ENCODE measurements around the gene WNT3. TPM values are rescaled to one million over a fixed set of nuclear protein-coding genes. Genes with fewer than 3 reads are reported as not detected.
"Not testable (repeated sequence)": the region's sequence is repeated elsewhere in the genome, so short reads cannot be mapped to it uniquely, and the experiment has no call there.

WNT3 gene
- total RNA-seq, 4 donors from 2014 or later, result 0.83 to 10.1 (median 6.5) TPM

DNA sequence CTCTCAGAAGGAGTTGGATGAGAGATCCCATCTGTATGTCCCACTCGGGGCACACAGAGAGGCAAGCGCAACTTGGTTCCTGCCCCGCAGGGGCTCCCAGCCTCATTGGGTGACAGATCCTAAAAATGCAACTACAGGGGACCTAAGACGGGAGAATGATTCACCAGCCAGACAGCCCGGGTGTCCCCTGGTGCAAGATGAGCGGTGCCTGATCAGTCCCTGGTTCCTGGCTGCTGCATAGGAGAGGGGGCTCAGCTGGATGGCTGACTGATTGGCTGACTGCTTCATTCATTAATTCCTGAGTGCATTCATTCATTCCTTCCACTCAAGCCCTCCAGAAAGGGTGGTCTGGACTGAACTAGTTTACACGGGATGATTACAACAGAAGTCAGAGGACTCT is 22.0 kb downstream of the WNT3 start:
- TF ChIP-seq, protein P1, sequence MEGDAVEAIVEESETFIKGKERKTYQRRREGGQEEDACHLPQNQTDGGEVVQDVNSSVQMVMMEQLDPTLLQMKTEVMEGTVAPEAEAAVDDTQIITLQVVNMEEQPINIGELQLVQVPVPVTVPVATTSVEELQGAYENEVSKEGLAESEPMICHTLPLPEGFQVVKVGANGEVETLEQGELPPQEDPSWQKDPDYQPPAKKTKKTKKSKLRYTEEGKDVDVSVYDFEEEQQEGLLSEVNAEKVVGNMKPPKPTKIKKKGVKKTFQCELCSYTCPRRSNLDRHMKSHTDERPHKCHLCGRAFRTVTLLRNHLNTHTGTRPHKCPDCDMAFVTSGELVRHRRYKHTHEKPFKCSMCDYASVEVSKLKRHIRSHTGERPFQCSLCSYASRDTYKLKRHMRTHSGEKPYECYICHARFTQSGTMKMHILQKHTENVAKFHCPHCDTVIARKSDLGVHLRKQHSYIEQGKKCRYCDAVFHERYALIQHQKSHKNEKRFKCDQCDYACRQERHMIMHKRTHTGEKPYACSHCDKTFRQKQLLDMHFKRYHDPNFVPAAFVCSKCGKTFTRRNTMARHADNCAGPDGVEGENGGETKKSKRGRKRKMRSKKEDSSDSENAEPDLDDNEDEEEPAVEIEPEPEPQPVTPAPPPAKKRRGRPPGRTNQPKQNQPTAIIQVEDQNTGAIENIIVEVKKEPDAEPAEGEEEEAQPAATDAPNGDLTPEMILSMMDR (IDR thresholded peaks at IDR 0.05), result no peak
- TF ChIP-seq POLR2A (IDR thresholded peaks at IDR 0.05), result no peak
- no peaks in the 10 kb centered on the region for H3K4me1 ChIP-seq
- no peak for DNase-seq
- no peaks in the 10 kb centered on the region for H3K36me3 ChIP-seq
- peaks cover 0 to 3% of the 10 kb centered on the region in 2 donors for H3K27me3 ChIP-seq
- no peaks in the 10 kb centered on the region for H3K9me3 ChIP-seq
- H3K27ac ChIP-seq, result no peak overlapping the region
- no peak overlapping the region for H3K4me3 ChIP-seq

DNA sequence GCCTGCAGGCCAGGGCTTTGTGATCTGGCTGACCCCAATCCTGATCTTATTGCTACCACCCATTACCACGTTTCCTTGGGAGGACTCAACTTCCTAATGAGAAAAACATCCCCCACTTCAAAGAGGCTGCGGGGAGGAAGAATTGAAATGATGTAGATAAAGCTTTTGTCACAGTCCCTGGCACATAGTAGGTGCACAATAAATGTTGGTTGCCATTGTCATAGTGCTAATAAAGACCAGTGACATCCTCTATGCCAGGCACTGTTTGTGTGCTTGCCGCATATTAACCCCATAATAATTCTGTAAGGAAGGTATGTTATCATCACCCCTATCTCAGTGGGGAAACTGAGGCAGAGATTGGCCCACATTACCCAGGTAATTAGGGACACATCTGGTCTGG is 22.4 kb downstream of the WNT3 start:
- Histone ChIP-seq H3K4me1 (no peaks in the 10 kb centered on the region), H3K4me3 (no peak overlapping the region), H3K9me3 (no peaks in the 10 kb centered on the region), H3K27me3 (peaks cover 0 to 3% of the 10 kb centered on the region in 2 donors), H3K27ac (no peak overlapping the region), H3K36me3 (no peaks in the 10 kb centered on the region)
- DNase-seq, result no peak
- TF ChIP-seq, protein P1 (IDR thresholded peaks at IDR 0.05), result no peak
- TF ChIP-seq POLR2A (IDR thresholded peaks at IDR 0.05), result no peak

DNA sequence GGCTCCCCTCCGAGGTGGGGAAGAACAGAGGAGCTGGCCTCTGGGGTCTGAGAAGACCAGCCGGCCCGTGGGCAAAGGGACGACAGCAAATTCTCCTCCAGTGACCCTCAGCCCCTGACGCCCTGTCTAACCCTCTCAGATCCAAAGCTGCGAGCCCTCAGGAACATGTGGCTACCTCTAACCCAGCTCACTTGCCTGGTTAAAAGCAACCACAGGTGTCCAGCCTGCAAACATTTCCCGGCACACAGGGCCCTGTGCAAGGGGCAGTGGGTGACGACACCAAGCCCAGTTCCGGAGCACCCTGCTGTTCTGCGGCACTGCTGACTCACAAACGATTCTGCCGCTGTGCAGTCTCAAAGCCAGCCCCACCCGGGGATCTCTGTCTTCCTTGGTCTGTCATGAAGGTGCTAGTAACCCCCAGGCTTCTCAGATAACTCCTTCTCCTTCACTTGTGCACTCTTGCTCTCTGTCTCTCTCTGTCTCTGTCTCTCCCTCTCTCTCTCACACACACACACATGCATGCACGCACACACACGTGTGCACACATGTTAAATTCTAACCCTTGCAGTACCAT is 23.0 kb downstream of the WNT3 start:
- peaks cover 0 to 3% of the 10 kb centered on the region in 2 donors for H3K27me3 ChIP-seq
- TF ChIP-seq POLR2A (IDR thresholded peaks at IDR 0.05), result no peak
- TF ChIP-seq, protein P1 (IDR thresholded peaks at IDR 0.05), result no peak
- H3K4me1 ChIP-seq, result no peaks in the 10 kb centered on the region
- H3K36me3 ChIP-seq, result no peaks in the 10 kb centered on the region
- no peak overlapping the region for H3K27ac ChIP-seq
- H3K4me3 ChIP-seq, result no peak overlapping the region
- no peak for DNase-seq
- no peaks in the 10 kb centered on the region for H3K9me3 ChIP-seq

DNA sequence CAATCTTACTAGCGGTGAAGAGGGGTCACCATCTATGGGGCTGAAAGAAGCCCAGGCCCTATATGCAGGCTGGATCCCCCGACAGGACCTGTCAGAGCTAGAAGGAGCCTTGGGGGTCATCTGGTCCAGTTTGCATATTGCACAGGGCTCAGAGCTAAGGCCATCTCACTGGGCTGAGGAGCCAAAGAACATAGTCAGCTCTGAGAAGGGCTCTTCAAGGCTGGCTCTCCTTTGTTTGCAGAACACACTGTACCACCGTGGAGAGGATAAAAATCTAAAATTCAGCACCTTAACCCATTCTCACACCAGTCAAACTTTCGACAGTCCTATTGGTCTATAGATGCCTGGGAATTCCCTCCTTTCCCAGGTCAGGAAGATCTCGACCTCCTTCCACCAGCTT is 24.2 kb downstream of the WNT3 start:
- Histone ChIP-seq H3K36me3 (no peaks in the 10 kb centered on the region), H3K27me3 (peaks cover 0 to 3% of the 10 kb centered on the region in 2 donors), H3K4me3 (no peak overlapping the region), H3K9me3 (no peaks in the 10 kb centered on the region), H3K27ac (no peak overlapping the region), H3K4me1 (no peaks in the 10 kb centered on the region)
- DNase-seq, result no peak
- no peak for TF ChIP-seq POLR2A (IDR thresholded peaks at IDR 0.05)
- TF ChIP-seq, protein P1 (IDR thresholded peaks at IDR 0.05), result no peak

DNA sequence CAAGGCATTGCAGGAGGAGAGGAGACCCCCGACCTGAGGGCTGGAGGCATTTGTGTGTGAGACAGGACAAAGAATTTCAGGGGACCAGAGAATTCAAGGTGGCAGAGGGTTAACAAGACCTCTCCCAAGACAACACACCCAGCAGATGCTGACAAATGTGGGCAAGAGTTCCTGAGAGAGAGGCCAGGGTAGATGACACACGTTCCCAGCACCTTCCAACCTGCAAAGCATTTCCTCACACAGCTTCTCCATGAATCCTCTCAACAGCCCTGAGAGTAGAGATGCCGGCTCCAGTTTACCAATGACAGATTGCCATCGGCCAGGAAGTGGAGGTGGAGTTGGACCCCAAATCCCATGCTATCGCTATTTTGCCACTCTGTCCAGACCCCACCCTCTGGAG is 25.0 kb downstream of the WNT3 start:
- Histone ChIP-seq H3K9me3 (no peaks in the 10 kb centered on the region), H3K36me3 (no peaks in the 10 kb centered on the region), H3K27ac (no peak overlapping the region), H3K4me3 (no peak overlapping the region), H3K27me3 (peaks cover 0 to 3% of the 10 kb centered on the region in 2 donors), H3K4me1 (no peaks in the 10 kb centered on the region)
- TF ChIP-seq POLR2A (IDR thresholded peaks at IDR 0.05), result no peak
- TF ChIP-seq, protein P1 (IDR thresholded peaks at IDR 0.05), result no peak
- no peak for DNase-seq

DNA sequence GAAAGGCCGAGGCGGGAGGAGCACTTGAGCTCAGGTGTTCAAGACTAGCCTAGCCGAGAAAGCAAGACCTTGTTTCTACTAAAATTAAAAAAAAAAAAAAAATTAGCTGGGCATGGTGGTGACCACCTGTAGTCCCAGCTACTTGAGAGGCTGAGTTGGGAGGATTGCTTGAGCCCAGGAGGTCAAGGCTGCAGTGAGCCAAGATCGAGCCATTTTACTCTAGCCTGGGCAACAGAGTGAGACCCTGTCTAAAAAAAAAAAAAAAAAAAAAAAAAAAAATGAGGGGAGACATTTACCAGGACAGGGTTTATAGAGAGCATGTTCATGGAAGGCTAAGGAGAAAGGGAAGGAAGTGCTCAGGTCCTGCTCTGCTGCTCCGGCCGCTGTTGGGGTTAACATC is 25.5 kb downstream of the WNT3 start:
- not testable (repeated sequence) for H3K9me3 ChIP-seq, H3K27me3 ChIP-seq, H3K4me1 ChIP-seq

More for the DNA sequence above, 25.5 kb downstream of the WNT3 start:
- DNase-seq, H3K36me3 ChIP-seq, H3K27ac ChIP-seq, H3K4me3 ChIP-seq: not testable (repeated sequence)

Data from Peyer's patch (tissue), 4 donors.